GM23248 (cell line): ENCODE results near the gene COL9A3.

Source experiments
- EZH2 ChIP-seq: fragments of 200-600 bp; sonication (generic); IDR thresholded peaks from 2 replicates; pipeline ENCODE4 v1.6.1; 2018; ENCODE audit warnings: antibody characterized with exemption, mild to moderate bottlenecking; ENCODE audit not compliant: insufficient read depth, poor library complexity, severe bottlenecking
- EZH2phosphoT487 ChIP-seq: fragments of 200-600 bp; sonication (generic); IDR thresholded peaks from 2 replicates; pipeline ENCODE4 v1.6.1; 2018; ENCODE audit warnings: antibody characterized with exemption, moderate library complexity, mild to moderate bottlenecking, low read depth; ENCODE audit not compliant: insufficient read depth

GRCh38 chr20:62772103-62772611 lies 44.7 kb upstream of the COL9A3 start:
- TF ChIP-seq EZH2 (no peak), EZH2phosphoT487 (no peak)
